ENCODE results near the gene OGFRL1. TPM values are rescaled to one million over a fixed set of nuclear protein-coding genes. Genes with fewer than 3 reads are reported as not detected.

OGFRL1 gene
- total RNA-seq, 1 experiment from 2014 or later: 0.07 TPM

DNA sequence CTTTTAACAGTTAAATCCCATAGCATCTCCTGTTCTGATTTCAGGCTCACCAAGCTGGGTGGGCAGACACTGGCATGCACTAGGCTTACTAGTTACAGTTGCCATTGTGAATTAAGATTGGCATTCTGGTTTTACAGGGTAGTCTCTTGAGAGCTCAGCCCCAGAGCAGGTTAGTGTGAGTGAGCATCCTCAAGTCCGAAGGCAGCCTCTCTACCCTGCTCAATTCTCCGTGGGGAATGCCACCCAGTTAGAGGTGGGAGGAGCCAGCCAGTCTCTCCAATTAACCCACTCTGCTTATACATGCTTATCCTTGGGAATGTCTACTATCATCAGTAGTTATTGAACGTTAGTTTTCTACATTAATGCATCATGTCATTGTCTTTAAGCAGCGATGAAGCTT lies 8.9 kb upstream of the OGFRL1 start:
- in situ Hi-C loops (cut with HindIII; ENCODE audit: low sequenced_read_pairs): no loop called here
- DNase-seq (ENCODE audit: low spot score): no peak

DNA sequence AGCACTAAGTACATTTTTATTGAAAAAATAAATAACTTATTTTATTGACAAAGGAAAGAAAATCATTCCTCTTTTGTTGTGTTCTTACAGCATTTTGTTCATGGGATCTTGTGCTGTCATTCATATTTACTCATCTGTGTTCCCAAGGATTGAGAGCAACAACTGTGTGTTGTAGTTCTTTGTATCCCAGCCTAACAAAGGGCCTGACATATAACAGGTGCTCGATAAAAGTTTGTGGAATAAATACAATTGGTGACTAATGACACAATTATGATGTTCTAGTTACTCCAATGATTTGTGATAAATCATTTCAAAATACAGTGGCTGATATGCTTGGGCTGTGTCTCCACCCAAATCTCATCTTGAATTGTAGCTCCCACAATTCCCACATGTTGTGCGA lies 7.9 kb upstream of the OGFRL1 start:
- DNase-seq (ENCODE audit: low spot score): no peak
- in situ Hi-C loops (cut with HindIII; ENCODE audit: low sequenced_read_pairs): no loop called here

DNA sequence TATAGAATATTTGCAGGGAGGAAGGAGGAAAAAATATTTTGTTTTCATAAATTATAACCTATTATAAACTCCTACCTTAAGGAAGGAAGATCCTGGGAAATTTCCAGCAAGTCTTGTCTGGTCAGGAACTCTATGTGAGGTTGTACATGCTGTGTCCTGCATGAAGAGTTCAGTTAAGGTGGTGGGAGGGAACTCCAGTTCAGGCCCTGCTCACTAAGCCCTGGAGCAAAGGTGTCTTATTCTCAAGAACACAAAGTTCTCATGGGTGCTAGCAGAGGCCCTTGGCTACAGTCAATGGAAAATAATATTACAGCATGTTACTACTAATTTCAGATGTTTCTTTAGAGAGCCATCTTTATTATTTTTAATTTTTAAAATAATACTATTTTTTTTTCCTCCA lies 3.8 kb upstream of the OGFRL1 start:
- in situ Hi-C loops (cut with HindIII; ENCODE audit: low sequenced_read_pairs): no loop called here
- DNase-seq (ENCODE audit: low spot score): no peak

GRCh38 chr6:71287038-71287437 lies 1.6 kb upstream of the OGFRL1 start:
- peak; percentile 82 for DNase-seq (ENCODE audit: low spot score)
- in situ Hi-C loops (cut with HindIII; ENCODE audit: low sequenced_read_pairs): no loop called here

DNA sequence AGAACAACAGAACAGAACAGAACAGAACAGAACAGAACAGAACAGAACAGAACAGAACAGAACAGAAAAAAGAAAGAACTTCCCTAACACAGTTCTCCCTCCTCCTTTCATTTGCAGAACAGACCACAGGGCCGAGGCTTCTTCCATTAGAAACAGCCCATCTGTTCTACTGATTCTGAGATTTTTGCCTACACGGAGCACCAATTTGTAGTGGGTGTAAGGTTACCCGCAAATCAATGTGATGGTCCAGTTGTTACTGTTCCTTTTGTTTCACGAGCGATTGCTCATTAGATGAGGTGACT lies 734 bp upstream of the OGFRL1 start:
- in situ Hi-C loops (cut with HindIII; ENCODE audit: low sequenced_read_pairs): no loop called here
- no peak for DNase-seq (ENCODE audit: low spot score)

GRCh38 chr6:71289039-71289801 lies 609 bp downstream of the OGFRL1 start:
- in situ Hi-C loops (cut with HindIII; ENCODE audit: low sequenced_read_pairs): no loop called here

DNA sequence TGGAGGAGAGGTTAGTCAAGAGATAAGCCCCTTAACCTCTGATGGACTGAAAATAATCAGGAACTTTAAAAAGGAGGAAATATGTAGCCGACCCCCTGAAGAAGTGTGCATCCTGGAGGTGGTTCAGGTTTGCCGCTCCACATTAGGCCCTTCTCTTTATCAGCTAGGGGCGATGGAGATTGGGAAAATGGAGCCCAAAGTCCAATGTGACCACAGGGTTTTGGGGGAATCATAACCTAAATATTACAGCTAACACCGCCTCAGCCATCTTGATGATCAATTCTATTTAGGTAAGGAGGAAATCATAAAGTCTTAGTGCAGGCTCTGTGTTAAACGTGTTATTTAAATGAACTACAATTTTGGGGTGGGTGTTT lies 1.2 kb downstream of the OGFRL1 start:
- in situ Hi-C loops (cut with HindIII; ENCODE audit: low sequenced_read_pairs): no loop called here
- DNase-seq (ENCODE audit: low spot score): no peak

More at GRCh38 chr6:71289039-71289801, 609 bp downstream of the OGFRL1 start:
- DNase-seq (ENCODE audit: low spot score): peak; percentile 49

DNA sequence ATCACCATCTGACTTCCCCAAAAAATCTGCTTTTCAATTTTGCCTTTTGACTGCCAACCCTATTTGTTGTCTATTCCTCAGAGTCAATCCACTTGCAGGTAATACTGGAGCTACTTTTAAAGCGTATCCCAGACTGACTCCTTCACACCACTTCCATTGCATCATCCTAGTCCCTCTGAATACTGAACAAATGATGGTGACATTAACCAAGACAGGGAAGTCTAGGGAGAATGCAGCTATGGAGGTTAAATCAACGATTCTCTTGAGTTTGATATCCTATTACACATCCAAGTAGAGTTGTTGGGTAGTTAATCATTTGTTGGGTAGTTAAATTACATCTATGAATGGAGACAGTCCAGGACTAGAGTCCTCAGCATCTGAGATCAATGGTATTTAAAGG lies 2.0 kb downstream of the OGFRL1 start:
- in situ Hi-C loops (cut with HindIII; ENCODE audit: low sequenced_read_pairs): no loop called here
- DNase-seq (ENCODE audit: low spot score): peak; percentile 43

DNA sequence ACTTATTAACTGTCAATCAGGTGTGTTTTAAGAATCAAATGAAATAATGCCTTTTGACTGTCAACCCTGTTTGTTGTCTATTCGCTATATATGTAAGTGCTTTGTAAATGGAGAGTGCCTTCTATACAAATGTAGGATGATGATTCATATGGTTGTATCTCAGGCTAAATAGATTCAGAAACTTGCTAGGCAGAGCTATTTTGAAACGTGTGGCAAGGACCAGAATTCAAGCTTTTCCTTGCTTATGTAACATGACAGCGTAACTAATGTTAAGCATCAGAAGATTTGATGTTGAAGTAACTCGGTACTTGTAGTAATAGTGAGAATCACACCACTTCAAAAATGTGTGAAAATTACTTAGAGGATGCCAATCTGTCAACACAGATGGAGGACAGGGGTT lies 3.4 kb downstream of the OGFRL1 start:
- in situ Hi-C loops (cut with HindIII; ENCODE audit: low sequenced_read_pairs): no loop called here
- peak; percentile 58 for DNase-seq (ENCODE audit: low spot score)

GRCh38 chr6:71294121-71294523 lies 5.5 kb downstream of the OGFRL1 start:
- in situ Hi-C loops (cut with HindIII; ENCODE audit: low sequenced_read_pairs): no loop called here
- DNase-seq (ENCODE audit: low spot score): peak; percentile 97

DNA sequence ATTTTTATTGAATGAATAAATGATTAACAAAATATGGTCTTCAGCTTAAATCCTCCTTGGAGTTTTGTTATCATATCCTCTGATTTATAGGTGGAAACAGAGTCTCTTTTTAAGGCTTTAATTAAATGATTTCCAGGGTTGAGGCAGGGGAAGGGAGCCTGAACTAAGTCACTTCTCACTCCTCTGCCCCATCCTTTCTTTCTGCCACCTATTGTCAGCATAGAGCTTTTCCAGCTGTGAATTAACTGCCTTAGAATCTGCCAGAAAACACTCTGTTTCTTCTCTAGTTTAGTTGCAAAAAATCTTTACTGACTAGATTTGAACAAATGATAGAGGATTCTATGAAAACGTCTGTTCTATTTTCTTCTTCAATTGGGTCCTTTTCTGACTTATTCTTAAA lies 9.8 kb downstream of the OGFRL1 start:
- in situ Hi-C loops (cut with HindIII; ENCODE audit: low sequenced_read_pairs): no loop called here
- no peak for DNase-seq (ENCODE audit: low spot score)

- in situ Hi-C loops (cut with HindIII; ENCODE audit: low sequenced_read_pairs): no loop called here
- no peak for DNase-seq (ENCODE audit: low spot score)
Measured at GRCh38 chr6:71299541-71300470, 11.2 kb downstream of the OGFRL1 start.

- no peak for DNase-seq (ENCODE audit: low spot score)
- in situ Hi-C loops (cut with HindIII; ENCODE audit: low sequenced_read_pairs): no loop called here
Measured at GRCh38 chr6:71300561-71301168, 12.1 kb downstream of the OGFRL1 start.

GRCh38 chr6:71301546-71301945 lies 12.9 kb downstream of the OGFRL1 start:
- in situ Hi-C loops (cut with HindIII; ENCODE audit: low sequenced_read_pairs): no loop called here
- DNase-seq (ENCODE audit: low spot score): no peak

GRCh38 chr6:71309656-71310055 lies 21.0 kb downstream of the OGFRL1 start:
- DNase-seq (ENCODE audit: low spot score): peak; percentile 32
- in situ Hi-C loops (cut with HindIII; ENCODE audit: low sequenced_read_pairs): no loop called here

DNA sequence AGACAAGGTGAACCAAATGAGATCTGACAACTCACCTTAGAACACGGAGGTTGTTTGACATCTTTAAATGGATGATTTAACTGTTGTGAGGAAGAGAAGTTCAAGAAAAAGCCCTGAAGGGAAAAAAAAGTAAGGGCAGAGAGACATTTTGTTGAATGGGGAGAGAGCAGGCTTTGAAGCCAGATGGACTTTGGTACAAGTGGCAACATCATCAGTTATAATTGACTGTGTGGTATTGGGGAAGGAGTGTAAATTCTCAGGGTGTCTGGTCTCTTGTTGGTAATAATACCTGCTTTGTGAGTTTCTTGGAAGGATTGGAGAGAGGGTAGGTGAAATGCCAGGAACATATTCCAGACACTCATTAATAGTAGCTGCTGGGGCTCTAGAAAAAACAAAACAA lies 21.6 kb downstream of the OGFRL1 start:
- DNase-seq (ENCODE audit: low spot score): no peak
- in situ Hi-C loops (cut with HindIII; ENCODE audit: low sequenced_read_pairs): no loop called here

DNA sequence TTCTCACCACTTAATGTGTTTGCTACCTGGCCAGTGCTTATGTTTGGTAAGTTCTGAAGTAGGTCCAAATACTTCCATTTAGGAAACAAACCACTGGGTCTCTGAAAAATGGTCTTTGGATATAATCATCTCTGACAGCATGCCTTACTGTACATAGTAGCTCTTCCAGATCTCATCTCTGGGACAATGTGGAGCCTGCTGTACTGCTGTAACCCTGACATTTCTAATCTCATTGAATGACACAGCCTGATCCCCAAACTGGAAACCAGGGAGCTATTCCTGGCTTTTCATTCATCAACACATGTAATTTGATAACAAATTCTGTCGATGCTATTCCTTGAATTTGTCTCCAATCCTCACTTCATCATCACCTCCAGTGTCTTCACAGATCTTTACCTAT lies 23.5 kb downstream of the OGFRL1 start:
- DNase-seq (ENCODE audit: low spot score): no peak
- in situ Hi-C loops (cut with HindIII; ENCODE audit: low sequenced_read_pairs): no loop called here

GRCh38 chr6:71317441-71317840 lies 28.8 kb downstream of the OGFRL1 start:
- DNase-seq (ENCODE audit: low spot score): no peak
- in situ Hi-C loops (cut with HindIII; ENCODE audit: low sequenced_read_pairs): no loop called here

DNA sequence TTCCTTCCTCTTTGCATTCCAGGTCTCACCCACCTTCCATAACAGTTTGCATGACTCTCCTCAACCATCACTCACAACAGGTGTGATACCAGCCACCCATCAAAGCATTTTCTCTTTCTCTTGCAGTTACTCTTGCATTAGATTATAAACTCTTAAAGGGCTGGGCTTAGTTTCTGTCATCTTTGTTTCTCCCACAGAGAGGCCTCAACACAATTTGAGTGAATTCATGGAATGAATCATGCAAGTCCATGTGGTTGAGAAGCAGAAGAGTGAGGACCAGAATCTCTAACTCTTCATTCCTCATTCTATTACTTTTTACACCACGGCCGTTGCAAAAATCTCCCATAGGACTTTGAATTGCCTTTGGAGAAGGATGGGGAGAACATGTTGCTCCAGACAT lies 31.4 kb downstream of the OGFRL1 start:
- in situ Hi-C loops (cut with HindIII; ENCODE audit: low sequenced_read_pairs): no loop called here
- DNase-seq (ENCODE audit: low spot score): no peak

GRCh38 chr6:71321314-71321713 lies 32.7 kb downstream of the OGFRL1 start:
- DNase-seq (ENCODE audit: low spot score): no peak
- in situ Hi-C loops (cut with HindIII; ENCODE audit: low sequenced_read_pairs): no loop called here
